Mesenchymal stem cell (in vitro differentiated cells and primary cell): ENCODE data around the gene TDRD10.
"Not testable (repeated sequence)": the region's sequence is repeated elsewhere in the genome, so short reads cannot be mapped to it uniquely, and the experiment has no call there.

Experiments
- DNase-seq: peaks from one replicate; pipeline ENCODE4 v3.0.0-alpha.2; 2013
- H2AFZ ChIP-seq: one replicate; pipeline ENCODE4 v1.6.1; 2013; ENCODE audit warnings: low read depth, mild to moderate bottlenecking, control low read depth, inconsistent platforms, low read length, moderate library complexity
- H2AK5ac ChIP-seq: 2 replicates; pipeline ENCODE4 v1.6.1; 2013; ENCODE audit warnings: low read length, moderate library complexity, mild to moderate bottlenecking, inconsistent platforms; ENCODE audit not compliant: severe bottlenecking
- H2BK120ac ChIP-seq: one replicate; pipeline ENCODE4 v1.6.1; 2013; ENCODE audit warnings: low read depth, mild to moderate bottlenecking, inconsistent platforms, low read length, moderate library complexity
- H2BK12ac ChIP-seq, 2 experiments: one replicate each; pipeline ENCODE4 v1.6.1; 2013; ENCODE audit warnings: inconsistent platforms in 2 of 2, low read length in 2 of 2, mild to moderate bottlenecking in 2 of 2, moderate library complexity in 2 of 2, control low read depth in 1 of 2
- H2BK15ac ChIP-seq: one replicate; pipeline ENCODE4 v1.6.1; 2013; ENCODE audit warnings: mild to moderate bottlenecking, low read depth, inconsistent platforms; ENCODE audit not compliant: poor library complexity, severe bottlenecking
- H2BK5ac ChIP-seq: 2 replicates; pipeline ENCODE4 v1.6.1; 2013; ENCODE audit warnings: low read depth, mild to moderate bottlenecking, low read length, control low read depth, inconsistent platforms; ENCODE audit not compliant: poor library complexity, severe bottlenecking
- H3K14ac ChIP-seq, 2 experiments: one replicate each; pipeline ENCODE4 v1.6.1; 2013; ENCODE audit warnings: inconsistent platforms in 2 of 2, low read length in 2 of 2, control low read depth in 1 of 2, mild to moderate bottlenecking in 1 of 2, moderate library complexity in 1 of 2
- H3K18ac ChIP-seq, 2 experiments: one replicate each; pipeline ENCODE4 v1.6.1; 2013; ENCODE audit warnings: inconsistent platforms in 2 of 2, low read length in 2 of 2, control low read depth in 1 of 2, low read depth in 1 of 2, mild to moderate bottlenecking in 1 of 2
- H3K23ac ChIP-seq, 2 experiments: one replicate each; pipeline ENCODE4 v1.6.1; 2013; ENCODE audit warnings: inconsistent platforms in 2 of 2, low read length in 2 of 2, mild to moderate bottlenecking in 2 of 2, moderate library complexity in 2 of 2, control low read depth in 1 of 2
- H3K27ac ChIP-seq: 2 replicates; pipeline ENCODE4 v1.5.1; 2013; ENCODE audit warnings: mild to moderate bottlenecking, moderate library complexity, low read length, control low read depth, inconsistent platforms; ENCODE audit not compliant: poor library complexity, severe bottlenecking
- H3K27me3 ChIP-seq, 2 experiments: 2 replicates each; pipeline versions ENCODE4 v1.6.1 to v1.7.0; 2013; ENCODE audit warnings: low read length in 2 of 2, mild to moderate bottlenecking in 2 of 2, moderate library complexity in 2 of 2, control low read depth in 1 of 2, inconsistent platforms in 1 of 2; ENCODE audit not compliant: control insufficient read depth in 1 of 2, insufficient read depth in 1 of 2
- H3K36me3 ChIP-seq, 2 experiments: 2 replicates each; pipeline versions ENCODE4 v1.6.1 to v1.7.0; 2013; ENCODE audit warnings: low read length in 2 of 2, control low read depth in 1 of 2, inconsistent platforms in 1 of 2, low read depth in 1 of 2, mild to moderate bottlenecking in 1 of 2; ENCODE audit not compliant: insufficient read depth in 2 of 2, control insufficient read depth in 1 of 2
- H3K4ac ChIP-seq, 2 experiments: one replicate each; pipeline ENCODE4 v1.6.1; 2013; ENCODE audit warnings: inconsistent platforms in 2 of 2, low read length in 2 of 2, mild to moderate bottlenecking in 2 of 2, moderate library complexity in 2 of 2, control low read depth in 1 of 2, low read depth in 1 of 2
- H3K4me1 ChIP-seq: 2 replicates; pipeline ENCODE4 v1.6.1; 2013; ENCODE audit warnings: low read depth, low read length, control low read depth; ENCODE audit not compliant: control insufficient read depth, insufficient read depth
- H3K4me2 ChIP-seq: 2 replicates; pipeline ENCODE4 v1.6.1; 2013; ENCODE audit warnings: low read length, mild to moderate bottlenecking, inconsistent platforms; ENCODE audit not compliant: poor library complexity, severe bottlenecking
- H3K4me3 ChIP-seq, 2 experiments: 2 replicates each; pipeline versions ENCODE4 v1.5.1 to v1.7.0; 2013; ENCODE audit warnings: low read length in 2 of 2, mild to moderate bottlenecking in 2 of 2, control low read depth in 1 of 2, low read depth in 1 of 2; ENCODE audit not compliant: insufficient read depth in 1 of 2
- H3K79me1 ChIP-seq: replicated peaks from 2 replicates; pipeline ENCODE4 v1.6.1; 2013; ENCODE audit warnings: mild to moderate bottlenecking, control low read depth, low read length, inconsistent platforms; ENCODE audit not compliant: poor library complexity, severe bottlenecking
- H3K9ac ChIP-seq: 2 replicates; pipeline ENCODE4 v1.7.0; 2013; ENCODE audit warnings: mild to moderate bottlenecking, low read length, moderate library complexity
- H3K9me3 ChIP-seq: 2 replicates; pipeline ENCODE4 v1.7.0; 2013; ENCODE audit warnings: mild to moderate bottlenecking, low read length; ENCODE audit not compliant: control insufficient read depth
- H4K8ac ChIP-seq: one replicate; pipeline ENCODE4 v1.6.1; 2013; ENCODE audit warnings: inconsistent platforms, mild to moderate bottlenecking, low read length, moderate library complexity
- H4K91ac ChIP-seq: one replicate; pipeline ENCODE4 v1.6.1; 2013; ENCODE audit warnings: mild to moderate bottlenecking, low read length, inconsistent platforms
- WGBS: methylation state at CpG from one replicate; pipeline ENCODE4 v1.1.7; 2013; ENCODE audit warnings: mixed read lengths; 5-methylcytosine and 5-hydroxymethylcytosine counted together

Gene TDRD10

DNA sequence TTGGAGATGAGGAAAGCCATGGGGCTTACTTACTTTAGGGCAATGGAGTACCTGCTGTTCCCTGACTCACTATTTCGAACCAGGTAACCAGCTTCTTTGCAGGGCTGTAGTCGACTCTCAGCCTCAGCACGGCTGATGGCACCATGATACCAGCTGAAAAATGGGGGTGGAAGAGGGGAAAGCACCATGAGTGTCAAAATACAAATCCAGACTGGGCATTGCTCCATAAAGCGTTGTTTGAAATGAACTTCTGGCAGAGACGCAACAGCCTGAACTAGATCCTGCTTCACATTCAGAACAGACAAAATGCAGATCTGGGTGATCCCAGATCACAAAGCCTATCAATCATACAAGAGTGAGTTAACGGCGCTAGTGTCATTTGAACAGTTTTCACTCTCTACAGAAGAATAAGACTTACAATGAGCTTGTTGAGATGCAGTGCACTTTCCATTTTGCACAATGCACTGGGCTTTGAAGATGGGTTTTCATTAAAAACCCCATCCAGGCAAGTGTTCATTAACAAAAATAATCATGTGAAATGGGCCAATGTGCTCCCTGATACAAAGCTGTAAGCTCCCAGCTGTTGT lies 16.0 kb upstream of the TDRD10 start:
- H2AK5ac ChIP-seq, result no peak overlapping the region
- H3K36me3 ChIP-seq, result no peaks in the 10 kb centered on the region
- H2BK15ac ChIP-seq, result no peak overlapping the region
- peaks cover under 1% of the 10 kb centered on the region for H3K9me3 ChIP-seq
- H3K4me2 ChIP-seq, result no peak overlapping the region
- no peak overlapping the region for H3K18ac ChIP-seq
- no peak overlapping the region for H3K4me3 ChIP-seq
- H4K8ac ChIP-seq, result no peak overlapping the region
- no peak overlapping the region for H4K91ac ChIP-seq
- H2BK12ac ChIP-seq, result no peak overlapping the region
- H3K27me3 ChIP-seq, result peaks cover 17 to 26% of the 10 kb centered on the region in 2 experiments
- H3K79me1 ChIP-seq, result no peaks in the 10 kb centered on the region
- H3K9ac ChIP-seq, result no peak overlapping the region
- no peak overlapping the region for H3K27ac ChIP-seq
- no peak overlapping the region for H3K14ac ChIP-seq
- H2AFZ ChIP-seq, result no peak overlapping the region
- WGBS, result 96% methylated on average over 7 of the region's 7 CpGs
- no peak for DNase-seq
- H3K4me1 ChIP-seq, result no peaks in the 10 kb centered on the region
- no peak overlapping the region for H3K23ac ChIP-seq
- no peak overlapping the region for H2BK5ac ChIP-seq
- no peak overlapping the region for H2BK120ac ChIP-seq
- no peak overlapping the region for H3K4ac ChIP-seq

DNA sequence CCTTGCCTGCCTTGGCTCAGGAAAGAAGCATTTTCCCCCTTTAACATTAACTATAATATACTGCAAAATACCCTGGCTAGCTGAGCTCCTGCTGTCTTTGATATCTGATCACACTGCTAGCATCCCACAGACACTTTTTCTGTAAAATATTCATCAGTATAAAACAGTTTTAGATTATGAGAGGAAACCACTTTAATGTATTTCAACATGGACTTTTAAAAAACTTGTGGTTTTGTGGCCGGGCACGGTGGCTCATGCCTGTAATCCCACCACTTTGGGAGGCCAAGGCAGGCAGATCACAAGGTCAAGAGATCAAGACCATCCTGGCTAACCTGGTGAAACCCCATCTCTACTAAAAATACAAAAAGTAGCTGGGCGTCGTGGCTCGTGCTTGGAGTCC lies 15.3 kb upstream of the TDRD10 start:
- not testable (repeated sequence) for H3K14ac ChIP-seq, H2BK15ac ChIP-seq, H2BK12ac ChIP-seq, H3K9ac ChIP-seq, DNase-seq, H2AFZ ChIP-seq, H4K91ac ChIP-seq, H3K79me1 ChIP-seq, H3K4ac ChIP-seq, H3K9me3 ChIP-seq, H3K36me3 ChIP-seq, H3K18ac ChIP-seq, H4K8ac ChIP-seq, H3K4me3 ChIP-seq, H2AK5ac ChIP-seq, H3K23ac ChIP-seq, H3K4me1 ChIP-seq, H3K27ac ChIP-seq, H2BK120ac ChIP-seq, H3K4me2 ChIP-seq, H2BK5ac ChIP-seq
- WGBS, result 84% methylated on average over 5 of the region's 5 CpGs
- H3K27me3 ChIP-seq, result peaks cover 25 to 33% of the 10 kb centered on the region in 2 experiments

DNA sequence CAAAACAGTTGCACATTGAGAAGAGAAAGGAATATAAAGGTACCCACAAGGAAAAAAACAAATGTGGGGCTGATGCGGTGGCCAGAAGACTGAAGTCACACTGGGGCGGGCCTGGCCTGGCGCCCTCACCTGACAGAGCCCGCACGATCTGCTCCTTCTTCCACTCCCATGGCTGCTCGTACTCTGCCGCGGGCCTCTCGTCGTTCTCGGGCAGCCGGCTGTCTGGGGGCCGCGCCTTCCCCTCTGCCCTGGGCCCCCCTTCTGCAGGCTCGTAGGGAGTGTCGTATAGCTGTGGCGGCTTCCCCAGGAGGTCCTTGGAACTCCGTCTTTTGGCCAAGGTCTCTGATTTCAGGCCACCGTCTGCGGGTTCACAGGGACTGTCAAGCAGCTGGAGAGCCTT lies 13.1 kb upstream of the TDRD10 start:
- Histone ChIP-seq H3K4ac (no peak overlapping the region), H3K36me3 (no peaks in the 10 kb centered on the region), H2AK5ac (no peak overlapping the region), H4K8ac (no peak overlapping the region), H2AFZ (no peak overlapping the region), H2BK12ac (no peak overlapping the region), H2BK120ac (no peak overlapping the region), H3K79me1 (no peaks in the 10 kb centered on the region), H3K27ac (no peak overlapping the region), H3K4me1 (no peaks in the 10 kb centered on the region), H2BK5ac (no peak overlapping the region), H3K4me2 (no peak overlapping the region), H2BK15ac (no peak overlapping the region), H4K91ac (no peak overlapping the region), H3K14ac (no peak overlapping the region), H3K18ac (no peak overlapping the region), H3K9me3 (peaks cover 2% of the 10 kb centered on the region), H3K27me3 (peaks cover 46 to 54% of the 10 kb centered on the region in 2 experiments), H3K23ac (no peak overlapping the region), H3K4me3 (no peak overlapping the region), H3K9ac (no peak overlapping the region)
- 84% methylated on average over 20 of the region's 20 CpGs for WGBS
- DNase-seq, result no peak

DNA sequence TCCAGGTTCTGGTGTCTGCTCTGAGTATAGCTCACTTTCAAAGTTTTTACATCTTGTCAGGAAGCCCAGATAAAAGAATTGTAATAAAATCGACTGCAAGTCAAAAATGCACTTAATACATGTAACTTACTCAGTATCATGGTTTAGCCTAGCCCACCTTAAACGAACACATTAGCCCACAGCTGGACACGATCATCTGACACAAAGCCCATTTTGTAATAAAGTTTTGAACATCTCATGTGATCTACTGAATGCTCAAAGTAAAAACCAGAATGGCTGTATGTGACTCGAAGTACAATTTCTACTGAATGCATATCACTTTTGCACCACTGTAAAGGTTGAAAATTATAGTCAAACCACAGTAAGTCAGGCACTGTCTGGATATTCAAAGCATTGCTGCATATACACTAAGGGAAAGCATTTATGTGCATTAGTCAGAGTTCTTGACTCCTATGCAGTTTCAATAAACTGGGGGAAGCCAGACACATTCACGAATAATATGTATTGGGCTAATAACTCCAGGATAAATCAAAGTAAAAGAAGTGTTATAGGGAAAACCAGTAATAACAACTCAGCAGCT lies 12.2 kb upstream of the TDRD10 start:
- Histone ChIP-seq H2AK5ac (no peak overlapping the region), H3K23ac (no peak overlapping the region), H2BK120ac (no peak overlapping the region), H2BK12ac (no peak overlapping the region), H2BK5ac (no peak overlapping the region), H3K4me3 (no peak overlapping the region), H3K4me2 (no peak overlapping the region), H4K8ac (no peak overlapping the region), H3K9ac (no peak overlapping the region), H4K91ac (no peak overlapping the region), H3K27ac (no peak overlapping the region), H3K9me3 (peaks cover 2% of the 10 kb centered on the region), H3K14ac (no peak overlapping the region), H2BK15ac (no peak overlapping the region), H3K36me3 (no peaks in the 10 kb centered on the region), H3K18ac (no peak overlapping the region), H3K79me1 (no peaks in the 10 kb centered on the region), H3K27me3 (peaks cover 47 to 54% of the 10 kb centered on the region in 2 experiments), H3K4me1 (no peaks in the 10 kb centered on the region), H2AFZ (no peak overlapping the region), H3K4ac (no peak overlapping the region)
- no peak for DNase-seq
- WGBS, result 80% methylated on average over 4 of the region's 5 CpGs
